ENCODE measurements around the gene DIP2C.
A peak's percentile ranks its signal among the peaks of the same experiment; 100 is the strongest.
"Not testable (repeated sequence)": the region's sequence is repeated elsewhere in the genome, so short reads cannot be mapped to it uniquely, and the experiment has no call there.

The DIP2C gene

GRCh38 chr10:697097-697875 lies 7.8 kb upstream of the DIP2C start:
- no peak for DNase-seq

- DNase-seq = no peak
Observed at GRCh38 chr10:695396-695795, 5.9 kb upstream of the DIP2C start.

GRCh38 chr10:693506-693905 lies 4.0 kb upstream of the DIP2C start:
- no peak for DNase-seq

- DNase-seq = no peak
Observed at GRCh38 chr10:692682-693351, 3.3 kb upstream of the DIP2C start.

GRCh38 chr10:691216-691615 lies 1.7 kb upstream of the DIP2C start:
- no peak for DNase-seq

GRCh38 chr10:690372-691161 lies 1.1 kb upstream of the DIP2C start:
- DNase-seq = no peak

- no peak for DNase-seq
Observed at GRCh38 chr10:689121-689451, 382 bp downstream of the DIP2C start.

- peak; percentile 84 for DNase-seq
Observed at GRCh38 chr10:688312-689120, 952 bp downstream of the DIP2C start.

GRCh38 chr10:687583-688311 lies 1.7 kb downstream of the DIP2C start:
- DNase-seq = no peak

GRCh38 chr10:686155-686931 lies 3.1 kb downstream of the DIP2C start:
- no peak for DNase-seq

GRCh38 chr10:685613-686012 lies 3.9 kb downstream of the DIP2C start:
- no peak for DNase-seq

- no peak for DNase-seq
Observed at GRCh38 chr10:683448-684071, 5.9 kb downstream of the DIP2C start.

GRCh38 chr10:682931-683447 lies 6.5 kb downstream of the DIP2C start:
- DNase-seq = no peak

GRCh38 chr10:681670-682318 lies 7.7 kb downstream of the DIP2C start:
- DNase-seq = no peak

GRCh38 chr10:680745-681144 lies 8.7 kb downstream of the DIP2C start:
- no peak for DNase-seq

- DNase-seq = peak; percentile 96
Observed at GRCh38 chr10:680146-680545, 9.3 kb downstream of the DIP2C start.

- DNase-seq = no peak
Observed at GRCh38 chr10:679556-679955, 9.9 kb downstream of the DIP2C start.

- DNase-seq = not testable (repeated sequence)
Observed at GRCh38 chr10:678662-679005, 10.8 kb downstream of the DIP2C start.

- DNase-seq = no peak
Observed at GRCh38 chr10:677750-678661, 11.5 kb downstream of the DIP2C start.
